ENCODE results near the gene UACA. TPM values are rescaled to one million over a fixed set of nuclear protein-coding genes. Genes with fewer than 3 reads are reported as not detected.

UACA gene
- total and polyA plus RNA-seq, 9 of the 15 experiments (the other 6 are each of a cell fraction or from before 2014, with no cell fraction given), result 0.06 to 0.33 (median 0.15) TPM; not detected in 5

DNA sequence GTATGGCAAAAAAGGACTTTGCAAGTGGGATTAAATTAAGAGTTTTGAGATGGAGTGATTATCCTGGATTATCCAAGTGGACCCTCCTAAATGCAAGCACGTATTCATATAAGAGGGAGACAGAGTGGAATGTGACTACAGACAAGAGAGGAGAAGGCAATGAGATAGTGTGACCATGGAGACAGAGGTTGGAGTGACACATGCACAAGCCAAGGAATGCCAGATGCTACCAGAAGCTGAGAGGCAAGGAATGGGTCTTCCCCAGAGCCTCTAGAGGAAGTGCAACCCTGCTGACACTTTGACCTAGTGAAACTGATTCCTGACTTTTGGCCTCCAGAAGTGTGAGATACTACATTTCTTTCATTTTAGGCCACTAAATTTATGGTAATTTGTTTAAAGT, 117.2 kb downstream of the UACA start:
- ATAC-seq (no peak), FAIRE-seq (no peak), DNase-seq (ENCODE audit: extremely low read depth in 1 of 4, low spot score in 3 of 4) (no peak)
- Histone ChIP-seq H3K4me1 (replicated peaks in 1 of 2; ENCODE audit: control insufficient read depth in 2 of 2, insufficient read depth in 2 of 2, low read length in 2 of 2) (no peaks in the 10 kb centered on the region), H3K9me3 (replicated peaks; ENCODE audit: control insufficient read depth, insufficient read depth, low read depth, low read length) (no peaks in the 10 kb centered on the region), H3K79me2 (ENCODE audit: control insufficient read depth, insufficient read depth, low read length) (no peaks in the 10 kb centered on the region), H2AFZ (ENCODE audit: low read depth, low read length) (no peak overlapping the region), H4K20me1 (replicated peaks; ENCODE audit: control insufficient read depth, insufficient read depth, low read length) (no peaks in the 10 kb centered on the region), H3K9me1 (ENCODE audit: control insufficient read depth, insufficient read depth, low read length) (no peaks in the 10 kb centered on the region), H3K27me3 (ENCODE audit: control insufficient read depth in 2 of 2, insufficient read depth in 2 of 2, low read length in 2 of 2) (no peaks in the 10 kb centered on the region; a peak in 2 of 5 replicates), H3K27ac (ENCODE audit: extremely low read depth, low read depth, low read length) (no peak overlapping the region), H3K4me2 (ENCODE audit: insufficient read depth, low read length) (no peak overlapping the region), H3K4me3 (no peak overlapping the region), H3K36me3 (ENCODE audit: control insufficient read depth, insufficient read depth, low read length) (no peaks in the 10 kb centered on the region), H3K9ac (ENCODE audit: insufficient read depth in 1 of 2, low read depth in 2 of 2, low read length in 2 of 2) (no peak overlapping the region)
- no TSS peak for BruUV-seq (replicated peaks)
- WGBS (ENCODE audit: insufficient coverage, low coverage, missing lambda C conversion rate), result 0% methylated on average over 1 of the region's 1 CpG
- CTCF ChIA-PET (ENCODE audit: low intra/inter-chr PET ratio), result no interaction called here
- in situ Hi-C loops (cut with MboI) (no loop called here), intact Hi-C loops (cut with micrococcal nuclease) (no loop called here)
- TF ChIP-seq ZNF232 (CRISPR knock-in tag; IDR thresholded peaks at IDR 0.05) (no peak), MED1 (CRISPR knock-in tag; IDR thresholded peaks at IDR 0.05; ENCODE audit: borderline replicate concordance) (no peak), NFIX (CRISPR knock-in tag; IDR thresholded peaks at IDR 0.05; ENCODE audit: low read depth) (no peak), ZFPM2 (CRISPR knock-in tag; IDR thresholded peaks at IDR 0.05) (no peak), TBL1XR1 (IDR thresholded peaks at IDR 0.05; ENCODE audit: low read length in 2 of 2) (no peak), FOXJ3 (CRISPR knock-in tag; IDR thresholded peaks at IDR 0.05) (no peak), RBBP5 (IDR thresholded peaks at IDR 0.05; ENCODE audit: borderline replicate concordance, insufficient read depth, low read length, poor library complexity, severe bottlenecking) (no peak), NCOA2 (IDR thresholded peaks at IDR 0.05; ENCODE audit: partially characterized antibody in 2 of 2) (no peak)
- TF ChIP-seq, protein P1, sequence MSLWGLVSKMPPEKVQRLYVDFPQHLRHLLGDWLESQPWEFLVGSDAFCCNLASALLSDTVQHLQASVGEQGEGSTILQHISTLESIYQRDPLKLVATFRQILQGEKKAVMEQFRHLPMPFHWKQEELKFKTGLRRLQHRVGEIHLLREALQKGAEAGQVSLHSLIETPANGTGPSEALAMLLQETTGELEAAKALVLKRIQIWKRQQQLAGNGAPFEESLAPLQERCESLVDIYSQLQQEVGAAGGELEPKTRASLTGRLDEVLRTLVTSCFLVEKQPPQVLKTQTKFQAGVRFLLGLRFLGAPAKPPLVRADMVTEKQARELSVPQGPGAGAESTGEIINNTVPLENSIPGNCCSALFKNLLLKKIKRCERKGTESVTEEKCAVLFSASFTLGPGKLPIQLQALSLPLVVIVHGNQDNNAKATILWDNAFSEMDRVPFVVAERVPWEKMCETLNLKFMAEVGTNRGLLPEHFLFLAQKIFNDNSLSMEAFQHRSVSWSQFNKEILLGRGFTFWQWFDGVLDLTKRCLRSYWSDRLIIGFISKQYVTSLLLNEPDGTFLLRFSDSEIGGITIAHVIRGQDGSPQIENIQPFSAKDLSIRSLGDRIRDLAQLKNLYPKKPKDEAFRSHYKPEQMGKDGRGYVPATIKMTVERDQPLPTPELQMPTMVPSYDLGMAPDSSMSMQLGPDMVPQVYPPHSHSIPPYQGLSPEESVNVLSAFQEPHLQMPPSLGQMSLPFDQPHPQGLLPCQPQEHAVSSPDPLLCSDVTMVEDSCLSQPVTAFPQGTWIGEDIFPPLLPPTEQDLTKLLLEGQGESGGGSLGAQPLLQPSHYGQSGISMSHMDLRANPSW (CRISPR knock-in tag; IDR thresholded peaks at IDR 0.05), result no peak
- POLR2A ChIA-PET, result interaction anchor here (0.6 kb wide), 1 partner anchor 1110 kb away, joined by 5 read pairs; no protein-coding TSS in a partner anchor

Data from K562 (cell line).